ENCODE measurements around the gene DGCR6. TPM values are rescaled to one million over a fixed set of nuclear protein-coding genes. Genes with fewer than 3 reads are reported as not detected.
"Not testable (repeated sequence)": the region's sequence is repeated elsewhere in the genome, so short reads cannot be mapped to it uniquely, and the experiment has no call there.

Gene DGCR6
- total and polyA plus RNA-seq, 4 donors, result 1.3 to 5.9 (median 3.9) TPM

DNA sequence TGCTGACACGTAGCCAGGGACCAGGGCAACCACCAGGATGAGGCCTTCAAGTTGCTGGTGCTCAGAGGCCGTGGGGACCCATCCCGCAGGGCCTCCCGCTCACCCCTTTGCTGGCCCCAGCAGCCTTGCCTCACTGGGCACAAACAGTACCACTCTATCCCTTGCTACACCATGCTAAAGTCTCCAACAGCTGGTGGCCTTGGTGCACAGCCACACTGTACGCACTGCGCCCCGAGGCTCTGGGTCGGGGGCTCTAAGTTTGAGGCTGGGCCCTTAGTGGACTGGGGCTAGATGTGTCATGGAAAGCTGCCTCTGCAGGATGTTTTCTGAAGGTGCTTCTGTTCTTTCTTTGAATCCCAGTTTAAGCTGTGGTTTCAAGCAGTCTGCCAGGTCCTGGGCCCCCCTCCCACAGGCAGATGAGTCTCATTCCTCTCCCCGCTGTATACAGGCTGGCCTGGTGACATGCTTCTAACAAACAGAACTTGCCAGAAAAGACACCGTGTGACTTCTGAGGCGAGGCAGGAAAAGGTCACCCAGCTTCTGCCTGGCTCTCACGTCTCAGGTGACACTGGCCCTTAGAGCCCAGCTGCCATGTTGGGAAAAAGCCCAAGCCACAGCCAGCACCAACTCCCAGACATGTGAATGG lies 14.3 kb downstream of the DGCR6 start:
- WGBS, 2 donors, result no CpG with 5 or more reads among the region's 12 CpGs
- not testable (repeated sequence) for H3K4me3 ChIP-seq; ATAC-seq (ENCODE audit: insufficient read depth, low FRiP score); H3K4me1 ChIP-seq (ENCODE audit: control insufficient read depth in 5 of 5, insufficient read depth in 5 of 5, low read length in 5 of 5); H3K36me3 ChIP-seq (ENCODE audit: control insufficient read depth in 4 of 4, insufficient read depth in 4 of 4, low read length in 4 of 4); H3K9ac ChIP-seq (ENCODE audit: insufficient read depth in 1 of 2, low read length in 2 of 2); H3K9me3 ChIP-seq (ENCODE audit: control insufficient read depth in 4 of 4, insufficient read depth in 3 of 4, low read length in 3 of 4); H3K27me3 ChIP-seq (ENCODE audit: control insufficient read depth in 3 of 3, insufficient read depth in 3 of 3, low read length in 2 of 3); DNase-seq; H3K27ac ChIP-seq (ENCODE audit: low read depth in 1 of 2, low read length in 1 of 2)

DNA sequence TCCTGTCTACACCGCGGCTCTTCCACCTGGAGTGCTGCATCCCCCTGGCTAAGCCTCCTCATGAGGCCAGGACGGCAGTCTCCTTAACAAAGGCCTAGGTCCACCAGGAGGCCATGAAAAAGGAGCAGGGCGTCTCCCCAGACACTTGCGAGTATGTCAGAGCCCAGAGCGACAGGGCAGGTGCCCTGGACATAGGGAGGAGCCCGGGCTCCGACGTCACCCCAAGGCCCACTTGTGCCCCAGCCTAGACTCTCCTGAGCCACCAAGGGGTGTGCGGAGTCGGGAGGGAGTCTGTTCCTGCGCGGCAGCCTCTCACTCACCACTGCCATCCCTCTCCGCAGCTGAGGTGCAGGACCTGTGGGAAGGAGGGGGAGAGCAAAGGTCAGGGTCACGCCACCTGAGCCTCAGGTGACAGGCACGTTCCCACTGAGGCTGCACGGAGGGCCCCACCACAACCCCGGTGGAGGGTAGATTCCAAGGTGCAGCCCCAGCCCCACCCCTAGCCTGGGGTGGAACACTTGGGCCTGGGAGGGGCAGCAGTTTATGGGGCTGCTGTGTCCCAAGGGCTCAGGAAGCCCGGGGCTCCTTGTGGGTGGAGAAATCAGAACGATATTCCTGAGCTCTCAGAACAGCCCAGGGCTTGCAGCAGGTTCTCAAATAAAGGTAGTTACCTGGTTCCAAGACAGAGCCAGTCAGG lies 19.4 kb downstream of the DGCR6 start:
- TF ChIP-seq, protein P1, sequence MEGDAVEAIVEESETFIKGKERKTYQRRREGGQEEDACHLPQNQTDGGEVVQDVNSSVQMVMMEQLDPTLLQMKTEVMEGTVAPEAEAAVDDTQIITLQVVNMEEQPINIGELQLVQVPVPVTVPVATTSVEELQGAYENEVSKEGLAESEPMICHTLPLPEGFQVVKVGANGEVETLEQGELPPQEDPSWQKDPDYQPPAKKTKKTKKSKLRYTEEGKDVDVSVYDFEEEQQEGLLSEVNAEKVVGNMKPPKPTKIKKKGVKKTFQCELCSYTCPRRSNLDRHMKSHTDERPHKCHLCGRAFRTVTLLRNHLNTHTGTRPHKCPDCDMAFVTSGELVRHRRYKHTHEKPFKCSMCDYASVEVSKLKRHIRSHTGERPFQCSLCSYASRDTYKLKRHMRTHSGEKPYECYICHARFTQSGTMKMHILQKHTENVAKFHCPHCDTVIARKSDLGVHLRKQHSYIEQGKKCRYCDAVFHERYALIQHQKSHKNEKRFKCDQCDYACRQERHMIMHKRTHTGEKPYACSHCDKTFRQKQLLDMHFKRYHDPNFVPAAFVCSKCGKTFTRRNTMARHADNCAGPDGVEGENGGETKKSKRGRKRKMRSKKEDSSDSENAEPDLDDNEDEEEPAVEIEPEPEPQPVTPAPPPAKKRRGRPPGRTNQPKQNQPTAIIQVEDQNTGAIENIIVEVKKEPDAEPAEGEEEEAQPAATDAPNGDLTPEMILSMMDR (IDR thresholded peaks at IDR 0.05; ENCODE audit: control extremely low read depth, extremely low read depth), result no peak
- no peaks in the 10 kb centered on the region for H3K27me3 ChIP-seq (ENCODE audit: control insufficient read depth in 3 of 3, insufficient read depth in 3 of 3, low read length in 2 of 3)
- H3K27ac ChIP-seq (ENCODE audit: low read depth in 1 of 2, low read length in 1 of 2), result no peak overlapping the region
- WGBS, 2 donors, result no CpG with 5 or more reads among the region's 20 CpGs
- H3K4me1 ChIP-seq (ENCODE audit: control insufficient read depth in 5 of 5, insufficient read depth in 5 of 5, low read length in 5 of 5), result no peaks in the 10 kb centered on the region
- no peak for ATAC-seq (ENCODE audit: insufficient read depth, low FRiP score)
- no peak overlapping the region for H3K4me3 ChIP-seq
- H3K9me3 ChIP-seq (ENCODE audit: control insufficient read depth in 4 of 4, insufficient read depth in 3 of 4, low read length in 3 of 4), result no peaks in the 10 kb centered on the region
- H3K36me3 ChIP-seq (ENCODE audit: control insufficient read depth in 4 of 4, insufficient read depth in 4 of 4, low read length in 4 of 4), result no peaks in the 10 kb centered on the region
- no peak for DNase-seq
- no peak overlapping the region for H3K9ac ChIP-seq (ENCODE audit: insufficient read depth in 1 of 2, low read length in 2 of 2)

DNA sequence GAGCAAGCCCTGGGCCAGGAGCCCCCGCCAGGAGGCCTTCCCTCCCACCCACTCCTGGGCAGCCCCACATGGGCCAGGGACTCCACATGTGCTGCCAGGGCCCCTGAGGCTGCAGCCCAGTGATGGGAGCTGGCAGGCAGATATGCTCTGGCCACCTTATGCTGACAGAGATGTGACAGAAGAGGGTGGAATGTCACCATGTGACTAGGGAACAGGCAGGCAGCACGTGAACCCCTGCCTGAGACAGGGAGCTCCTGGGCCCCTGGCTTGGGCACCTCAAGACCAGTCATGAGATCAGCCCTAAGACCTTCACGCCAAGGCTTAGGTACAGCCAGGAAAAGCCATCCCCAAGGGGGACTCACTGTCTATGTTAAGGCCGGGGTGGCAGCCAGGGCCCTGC lies 20.9 kb downstream of the DGCR6 start:
- no peaks in the 10 kb centered on the region for H3K9me3 ChIP-seq (ENCODE audit: control insufficient read depth in 4 of 4, insufficient read depth in 3 of 4, low read length in 3 of 4)
- H3K9ac ChIP-seq (ENCODE audit: insufficient read depth in 1 of 2, low read length in 2 of 2), result no peak overlapping the region
- H3K4me1 ChIP-seq (ENCODE audit: control insufficient read depth in 5 of 5, insufficient read depth in 5 of 5, low read length in 5 of 5), result no peaks in the 10 kb centered on the region
- H3K36me3 ChIP-seq (ENCODE audit: control insufficient read depth in 4 of 4, insufficient read depth in 4 of 4, low read length in 4 of 4), result no peaks in the 10 kb centered on the region
- TF ChIP-seq, protein P1 (IDR thresholded peaks at IDR 0.05; ENCODE audit: control extremely low read depth, extremely low read depth), result no peak
- ATAC-seq (ENCODE audit: insufficient read depth, low FRiP score) (no peak), DNase-seq (no peak)
- H3K27me3 ChIP-seq (ENCODE audit: control insufficient read depth in 3 of 3, insufficient read depth in 3 of 3, low read length in 2 of 3), result no peaks in the 10 kb centered on the region
- H3K27ac ChIP-seq (ENCODE audit: low read depth in 1 of 2, low read length in 1 of 2), result no peak overlapping the region
- H3K4me3 ChIP-seq, result no peak overlapping the region
- no CpG with 5 or more reads among the region's 4 CpGs for WGBS, 2 donors

DNA sequence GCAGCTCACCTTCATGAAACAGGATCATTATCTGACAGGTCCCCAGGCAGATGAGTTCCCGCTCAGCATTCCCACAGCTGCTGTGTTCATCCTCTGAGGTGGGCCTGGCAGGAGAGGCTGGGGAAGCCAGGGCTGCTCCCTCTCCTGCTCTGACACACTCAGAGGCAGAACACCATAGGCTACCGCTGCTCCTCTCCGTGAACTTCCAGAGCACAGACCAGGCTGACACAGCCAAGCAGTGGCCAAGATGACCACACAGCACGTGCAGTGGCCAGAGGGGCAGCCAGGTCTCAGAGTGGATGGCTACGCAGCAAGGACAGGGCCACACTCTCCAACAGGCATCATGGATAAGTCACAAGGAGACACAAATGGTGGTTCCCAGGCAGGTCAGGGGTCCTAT lies 21.5 kb downstream of the DGCR6 start:
- Histone ChIP-seq H3K27me3 (ENCODE audit: control insufficient read depth in 3 of 3, insufficient read depth in 3 of 3, low read length in 2 of 3) (no peaks in the 10 kb centered on the region), H3K9ac (ENCODE audit: insufficient read depth in 1 of 2, low read length in 2 of 2) (no peak overlapping the region), H3K27ac (ENCODE audit: low read depth in 1 of 2, low read length in 1 of 2) (no peak overlapping the region), H3K4me1 (ENCODE audit: control insufficient read depth in 5 of 5, insufficient read depth in 5 of 5, low read length in 5 of 5) (no peaks in the 10 kb centered on the region), H3K36me3 (ENCODE audit: control insufficient read depth in 4 of 4, insufficient read depth in 4 of 4, low read length in 4 of 4) (no peaks in the 10 kb centered on the region), H3K9me3 (ENCODE audit: control insufficient read depth in 4 of 4, insufficient read depth in 3 of 4, low read length in 3 of 4) (no peaks in the 10 kb centered on the region), H3K4me3 (no peak overlapping the region)
- TF ChIP-seq, protein P1 (IDR thresholded peaks at IDR 0.05; ENCODE audit: control extremely low read depth, extremely low read depth), result no peak
- WGBS, 2 donors, result no CpG with 5 or more reads among the region's 5 CpGs
- no peak for ATAC-seq (ENCODE audit: insufficient read depth, low FRiP score)
- DNase-seq, result no peak
